H1 (cell line): ENCODE measurements around the gene OR11A1. TPM values are rescaled to one million over a fixed set of nuclear protein-coding genes. Genes with fewer than 3 reads are reported as not detected.
"Not testable (repeated sequence)": the region's sequence is repeated elsewhere in the genome, so short reads cannot be mapped to it uniquely, and the experiment has no call there.

Experiments
- CTCF ChIA-PET: fragments of 300-600 bp; sonication (Branson Sonifier 250); formaldehyde crosslinking; loops from one replicate; lab custom pipeline; 2021; ENCODE audit not compliant: partially characterized antibody; lab: Charles Lee
- POLR2A ChIA-PET: fragments of 300-600 bp; sonication (Branson Sonifier 250); formaldehyde crosslinking; loops from one replicate; lab custom pipeline; 2021; ENCODE audit warnings: inconsistent platforms; ENCODE audit not compliant: partially characterized antibody; lab: Charles Lee
- DNase-seq, 2 experiments: peaks; one replicate each; pipeline versions ENCODE4 v3.0.0 to v3.0.0-alpha.2; 2010 to 2022; ENCODE audit warnings: low spot score in 2 of 2, low read depth in 1 of 2, mixed read lengths in 1 of 2
- FAIRE-seq: peaks from 2 replicates; lab custom pipeline; 2011; peaks lifted over from hg19 to GRCh38; lab: Jason Lieb, UNC
- H2AFZ ChIP-seq: 2 replicates; pipeline ENCODE4 v1.8.1; 2012; ENCODE audit warnings: low read length, inconsistent platforms
- H2AK5ac ChIP-seq: 2 replicates; pipeline ENCODE4 v1.6.1; 2013; ENCODE audit warnings: low read depth, low read length
- H2BK120ac ChIP-seq: replicated peaks from 2 replicates; pipeline ENCODE3; 2013; ENCODE audit warnings: low read depth, low read length, inconsistent platforms
- H2BK12ac ChIP-seq: 2 replicates; pipeline ENCODE4 v1.6.1; 2013; ENCODE audit warnings: low read depth, low read length
- H2BK15ac ChIP-seq: 2 replicates; pipeline ENCODE4 v1.6.1; 2013; ENCODE audit warnings: low read length
- H2BK20ac ChIP-seq: 2 replicates; pipeline ENCODE4 v1.6.1; 2013; ENCODE audit warnings: low read length
- H2BK5ac ChIP-seq: 2 replicates; pipeline ENCODE4 v1.6.1; 2013; ENCODE audit warnings: low read depth, low read length
- H3K14ac ChIP-seq: 2 replicates; pipeline ENCODE4 v1.6.1; 2013; ENCODE audit warnings: inconsistent platforms; ENCODE audit not compliant: insufficient read length
- H3K18ac ChIP-seq: 2 replicates; pipeline ENCODE4 v1.6.1; 2013; ENCODE audit warnings: low read length; ENCODE audit errors: extremely low read depth
- H3K23ac ChIP-seq: 2 replicates; pipeline ENCODE4 v1.6.1; 2013; ENCODE audit warnings: inconsistent platforms; ENCODE audit not compliant: insufficient read length
- H3K23me2 ChIP-seq: 2 replicates; pipeline ENCODE4 v1.6.1; 2013; ENCODE audit warnings: low read depth, low read length
- H3K27ac ChIP-seq: 2 replicates; pipeline ENCODE4 v1.6.1; 2011; ENCODE audit warnings: low read depth, low read length, inconsistent platforms
- H3K27me3 ChIP-seq, 4 experiments: replicated peaks in 1 of 4; 1 replicate in 1 of 4; 2 replicates in 3 of 4; pipeline versions ENCODE4 v1.6.1 to v1.8.1; 2011 to 2013; ENCODE audit warnings: low read length in 3 of 4, mild to moderate bottlenecking in 3 of 4, inconsistent platforms in 2 of 4, mixed read lengths in 2 of 4, moderate library complexity in 1 of 4; ENCODE audit not compliant: control insufficient read depth in 3 of 4, insufficient read depth in 3 of 4; ENCODE audit errors: extremely low read depth in 1 of 4
- H3K36me3 ChIP-seq, 4 experiments: 2 replicates each; pipeline versions ENCODE4 v1.6.1 to v1.8.1; 2011 to 2013; ENCODE audit warnings: mild to moderate bottlenecking in 4 of 4, low read length in 3 of 4, moderate library complexity in 2 of 4, control low read depth in 1 of 4, inconsistent platforms in 1 of 4; ENCODE audit not compliant: insufficient read depth in 4 of 4, control insufficient read depth in 2 of 4
- H3K4ac ChIP-seq: replicated peaks from 2 replicates; pipeline ENCODE3; 2013; ENCODE audit warnings: low read length, low read depth, mixed read lengths, inconsistent platforms; ENCODE audit not compliant: insufficient read length
- H3K4me1 ChIP-seq, 4 experiments: replicated peaks in 1 of 4; 1 replicate in 1 of 4; 2 replicates in 3 of 4; pipeline versions ENCODE4 v1.6.1 to v1.8.1; 2011 to 2013; ENCODE audit warnings: low read length in 3 of 4, inconsistent platforms in 2 of 4, mixed read lengths in 1 of 4; ENCODE audit not compliant: insufficient read depth in 4 of 4, control insufficient read depth in 3 of 4
- H3K4me2 ChIP-seq, 2 experiments: 2 replicates each; pipeline versions ENCODE4 v1.6.1 to v1.8.1; 2011 to 2013; ENCODE audit warnings: low read depth in 2 of 2, low read length in 2 of 2, control low read depth in 1 of 2, inconsistent platforms in 1 of 2, mild to moderate bottlenecking in 1 of 2; ENCODE audit not compliant: insufficient read depth in 1 of 2
- H3K4me3 ChIP-seq, 4 experiments: fragments of 200-600, 300-600 bp in 1 of 4; sonication (generic), shearing (Covaris generic), sonication (Bioruptor Twin) in 1 of 4; 2 replicates each; pipeline versions ENCODE4 v1.5.1 to v1.8.1; 2011 to 2016; ENCODE audit warnings: low read length in 4 of 4, low read depth in 3 of 4, control low read depth in 2 of 4, inconsistent platforms in 2 of 4, mild to moderate bottlenecking in 2 of 4, mixed read lengths in 1 of 4, moderate library complexity in 1 of 4; ENCODE audit not compliant: insufficient read depth in 2 of 4; ENCODE audit errors: extremely low read depth in 1 of 4
- H3K56ac ChIP-seq: replicated peaks from 2 replicates; pipeline ENCODE3; 2013; ENCODE audit warnings: low read depth, mild to moderate bottlenecking, mixed read lengths, low read length, inconsistent platforms; ENCODE audit not compliant: insufficient read length
- H3K79me1 ChIP-seq: 2 replicates; pipeline ENCODE4 v1.6.1; 2013; ENCODE audit warnings: low read depth, low read length, control low read depth
- H3K79me2 ChIP-seq, 2 experiments: 2 replicates each; pipeline versions ENCODE4 v1.6.1 to v1.8.1; 2012 to 2013; ENCODE audit warnings: low read length in 2 of 2, mild to moderate bottlenecking in 2 of 2, inconsistent platforms in 1 of 2; ENCODE audit not compliant: insufficient read depth in 2 of 2, control insufficient read depth in 1 of 2
- H3K9ac ChIP-seq, 4 experiments: replicated peaks in 1 of 4; 1 replicate in 1 of 4; 2 replicates in 3 of 4; pipeline versions ENCODE4 v1.6.1 to v1.8.1; 2011 to 2013; ENCODE audit warnings: low read depth in 3 of 4, low read length in 3 of 4, control low read depth in 2 of 4, mild to moderate bottlenecking in 2 of 4, moderate library complexity in 2 of 4, inconsistent platforms in 1 of 4; ENCODE audit errors: extremely low read depth in 1 of 4
- H3K9me3 ChIP-seq, 2 experiments: 2 replicates each; pipeline versions ENCODE4 v1.6.1 to v1.8.1; 2012 to 2013; ENCODE audit warnings: mild to moderate bottlenecking in 2 of 2, moderate library complexity in 2 of 2, control low read depth in 1 of 2, inconsistent platforms in 1 of 2, low read depth in 1 of 2, low read length in 1 of 2, mixed read lengths in 1 of 2; ENCODE audit not compliant: insufficient read depth in 2 of 2
- H4K20me1 ChIP-seq, 2 experiments: replicated peaks in 1 of 2; 2 replicates each; pipeline versions ENCODE3 to v1.8.1; 2011 to 2013; ENCODE audit warnings: inconsistent platforms in 2 of 2, low read length in 2 of 2, mild to moderate bottlenecking in 1 of 2; ENCODE audit not compliant: insufficient read depth in 2 of 2, control insufficient read depth in 1 of 2
- H4K5ac ChIP-seq: 2 replicates; pipeline ENCODE4 v1.6.1; 2013; ENCODE audit warnings: low read length, low read depth, mixed read lengths, inconsistent platforms; ENCODE audit not compliant: insufficient read length
- H4K8ac ChIP-seq: 2 replicates; pipeline ENCODE4 v1.8.0; 2013; ENCODE audit warnings: mild to moderate bottlenecking, moderate library complexity, low read length, inconsistent platforms; ENCODE audit not compliant: insufficient read depth; ENCODE audit errors: extremely low read depth
- H4K91ac ChIP-seq: replicated peaks from 2 replicates; pipeline ENCODE3; 2013; ENCODE audit warnings: low read length, mixed read lengths, inconsistent platforms; ENCODE audit not compliant: insufficient read length
- CTCF ChIP-seq, 3 experiments: IDR thresholded peaks; 1 replicate in 2 of 3; 2 replicates in 1 of 3; pipeline versions ENCODE4 v1.5.1 to v1.6.1; 2011; ENCODE audit warnings: low read length in 3 of 3, mild to moderate bottlenecking in 3 of 3, inconsistent platforms in 2 of 3, low read depth in 1 of 3, moderate library complexity in 1 of 3; ENCODE audit not compliant: insufficient read depth in 1 of 3; ENCODE audit errors: control extremely low read depth in 1 of 3
- RAD21 ChIP-seq, 2 experiments: IDR thresholded peaks in 1 of 2; conservative IDR thresholded peaks in 1 of 2; 2 replicates each; pipeline ENCODE4 v1.6.1; 2011; ENCODE audit warnings: low read depth in 2 of 2, low read length in 2 of 2, improper control_type of control experiment in 1 of 2, inconsistent platforms in 1 of 2, mild to moderate bottlenecking in 1 of 2, moderate library complexity in 1 of 2
- WGBS, 2 experiments: shearing (Covaris generic) in 1 of 2; methylation state at CpG; one replicate each; pipeline versions ENCODE4 v1.1.6 to v1.1.7; 2013 to 2015; ENCODE audit warnings: low lambda C conversion rate in 2 of 2, mixed read lengths in 2 of 2, inconsistent platforms in 1 of 2, low coverage in 1 of 2, missing lambda C conversion rate in 1 of 2; ENCODE audit not compliant: insufficient replicate concordance in 2 of 2, insufficient coverage in 1 of 2, insufficient read length in 1 of 2; ENCODE audit errors: extremely low coverage in 1 of 2, missing lambda C conversion rate in 1 of 2; 5-methylcytosine and 5-hydroxymethylcytosine counted together
- polyA plus RNA-seq, 7 experiments: library from polyadenylated mRNA; depleted of rRNA in 3 of 7; stranded (reverse) in 5 of 7; unstranded in 2 of 7; fragments of >200 nt in 5 of 7; fragments of 200-250 nt in 2 of 7; gene quantifications; 1 replicate in 5 of 7; 2 replicates in 1 of 7; 4 replicates in 1 of 7; pipeline versions ENCODE4 v1.2.1 to v1.2.3, GENCODE V29; 2011 to 2013; ENCODE audit warnings: missing spikeins in 2 of 7, mixed read lengths in 2 of 7
- total RNA-seq: library from RNA; stranded (reverse); fragmentation: NEBNext Ultra II Directional; extraction: Animal tissue kit (Norgen Biotek cat#: 25700); gene quantifications from 2 replicates; pipeline ENCODE4 v1.2.1, GENCODE V29; 2021

The OR11A1 gene
- total and polyA plus RNA-seq, 2 of the 8 experiments (the other 6 are each of a cell fraction or from before 2014, with no cell fraction given), result not detected

GRCh38 chr6:29436730-29437129 lies 20.1 kb downstream of the OR11A1 start:
- POLR2A ChIA-PET, result interaction anchor here (0.8 kb wide), 1 partner anchor 162 kb away, joined by 3 read pairs; no protein-coding TSS in a partner anchor
- WGBS, 2 experiments, result 80% methylated on average over 17 of the region's 18 CpGs; no CpG with 5 or more reads in 1 of the 2 experiments
- H4K5ac ChIP-seq, result not testable (repeated sequence)

More at GRCh38 chr6:29436730-29437129, 20.1 kb downstream of the OR11A1 start:
- not testable (repeated sequence) for H3K9ac ChIP-seq, H2BK5ac ChIP-seq, H2AK5ac ChIP-seq, H3K79me1 ChIP-seq, H4K20me1 ChIP-seq, H3K23me2 ChIP-seq, H2BK15ac ChIP-seq, H3K27ac ChIP-seq, H3K27me3 ChIP-seq, H3K9me3 ChIP-seq, H3K4me3 ChIP-seq, H3K4me2 ChIP-seq, H4K91ac ChIP-seq, H3K79me2 ChIP-seq, H3K14ac ChIP-seq, H2BK12ac ChIP-seq, H3K56ac ChIP-seq, H2BK20ac ChIP-seq, H2AFZ ChIP-seq, H3K18ac ChIP-seq
- peak; percentile 25 to 53 for DNase-seq
- FAIRE-seq, result peak; percentile 32
- CTCF ChIA-PET, result interaction anchor here (0.8 to 2.5 kb wide), 12 partner anchors 8 to 211 kb away, joined by 3 to 21 read pairs (median 4); partner anchors contain the start of genes MAS1L, OR12D1 and OR2H2
- TF ChIP-seq RAD21 (IDR thresholded peaks at IDR 0.05 in 1 of 2, conservative IDR thresholded peaks at IDR 0.05 in 1 of 2; ENCODE audit: low read depth in 2 of 2, low read length in 2 of 2) (peak; percentile 54 to 66), CTCF (IDR thresholded peaks at IDR 0.05; ENCODE audit: control extremely low read depth in 1 of 3, insufficient read depth in 1 of 3, low read depth in 1 of 3, low read length in 3 of 3) (peak; percentile 16 to 34 (median 30); a peak in 3 of 4 replicates)
- TF ChIP-seq, all 59 proteins: peak for 2; not testable (repeated sequence) for 57
- H4K8ac ChIP-seq, H3K36me3 ChIP-seq, H3K4me1 ChIP-seq, H2BK120ac ChIP-seq, H3K4ac ChIP-seq, H3K23ac ChIP-seq: not testable (repeated sequence)
